ENCODE results near the gene CLDND2. TPM values are rescaled to one million over a fixed set of nuclear protein-coding genes. Genes with fewer than 3 reads are reported as not detected.

Gene CLDND2
- total RNA-seq, 1 experiment from 2014 or later, result 0.79 TPM

- H3K27me3 Mint-ChIP-seq (ENCODE audit: insufficient read depth, unreplicated experiment), result no peaks in the 10 kb centered on the region
- DNase-seq (ENCODE audit: unreplicated experiment), result no peak
- BruUV-seq (replicated peaks), result no TSS peak
- no peaks in the 10 kb centered on the region for H3K4me1 Mint-ChIP-seq (ENCODE audit: insufficient read depth, unreplicated experiment)
- H3K27ac Mint-ChIP-seq (ENCODE audit: low read depth, unreplicated experiment), result no peak overlapping the region
- intact Hi-C loops (cut with micrococcal nuclease), result no loop called here
- peaks cover 44% of the 10 kb centered on the region for H3K9me3 Mint-ChIP-seq (ENCODE audit: unreplicated experiment)
- no peak overlapping the region for H3K4me3 Mint-ChIP-seq (ENCODE audit: unreplicated experiment)
- no peak for TF ChIP-seq CTCF (IDR thresholded peaks at IDR 0.05; ENCODE audit: unreplicated experiment)
- H3K36me3 Mint-ChIP-seq (ENCODE audit: insufficient read depth, unreplicated experiment), result peaks cover 15% of the 10 kb centered on the region
- ChIA-PET POLR2A (interaction anchor here (0.7 kb wide), 1 partner anchor 473 kb away, joined by 3 read pairs; no protein-coding TSS in a partner anchor), CTCF (interaction anchor here (1.5 kb wide), 1 partner anchor 12 kb away, joined by 3 read pairs; no protein-coding TSS in a partner anchor)
These were observed 42.4 kb downstream of the CLDND2 start for GRCh38 chr19:51326216-51327065.

GRCh38 chr19:51325161-51325976 is 43.4 kb downstream of the CLDND2 start:
- peaks cover 40% of the 10 kb centered on the region for H3K9me3 Mint-ChIP-seq (ENCODE audit: unreplicated experiment)
- BruUV-seq (replicated peaks), result no TSS peak
- ChIA-PET CTCF (interaction anchor here (0.6 to 1.5 kb wide), 2 partner anchors 13 to 363 kb away, joined by 3 read pairs; no protein-coding TSS in a partner anchor), POLR2A (no interaction called here)
- intact Hi-C loops (cut with micrococcal nuclease), result no loop called here
- no peak overlapping the region for H3K27ac Mint-ChIP-seq (ENCODE audit: low read depth, unreplicated experiment)
- DNase-seq (ENCODE audit: unreplicated experiment), result no peak
- no peaks in the 10 kb centered on the region for H3K4me1 Mint-ChIP-seq (ENCODE audit: insufficient read depth, unreplicated experiment)
- no peak overlapping the region for H3K4me3 Mint-ChIP-seq (ENCODE audit: unreplicated experiment)
- H3K27me3 Mint-ChIP-seq (ENCODE audit: insufficient read depth, unreplicated experiment), result no peaks in the 10 kb centered on the region
- no peak for TF ChIP-seq CTCF (IDR thresholded peaks at IDR 0.05; ENCODE audit: unreplicated experiment)
- peaks cover 15% of the 10 kb centered on the region for H3K36me3 Mint-ChIP-seq (ENCODE audit: insufficient read depth, unreplicated experiment)

- H3K27me3 Mint-ChIP-seq (ENCODE audit: insufficient read depth, unreplicated experiment), result no peaks in the 10 kb centered on the region
- POLR2A ChIA-PET, result no interaction called here
These were observed 44.7 kb downstream of the CLDND2 start for GRCh38 chr19:51324167-51324481.

More at GRCh38 chr19:51324167-51324481, 44.7 kb downstream of the CLDND2 start:
- Mint-ChIP-seq H3K4me1 (ENCODE audit: insufficient read depth, unreplicated experiment) (no peaks in the 10 kb centered on the region), H3K36me3 (ENCODE audit: insufficient read depth, unreplicated experiment) (peaks cover 8% of the 10 kb centered on the region), H3K4me3 (ENCODE audit: unreplicated experiment) (no peak overlapping the region), H3K9me3 (ENCODE audit: unreplicated experiment) (peaks cover 38% of the 10 kb centered on the region), H3K27ac (ENCODE audit: low read depth, unreplicated experiment) (no peak overlapping the region)
- DNase-seq (ENCODE audit: unreplicated experiment), result no peak
- no TSS peak for BruUV-seq (replicated peaks)
- intact Hi-C loops (cut with micrococcal nuclease), result no loop called here
- TF ChIP-seq CTCF (IDR thresholded peaks at IDR 0.05; ENCODE audit: unreplicated experiment), result no peak
- CTCF ChIA-PET, result no interaction called here

Data from MCF 10A (cell line).